Measurements from ENCODE around the gene UBE2F.

- TF ChIP-seq POLR2A (IDR thresholded peaks at IDR 0.05) (no peak), CTCF (IDR thresholded peaks at IDR 0.05) (peak in 1 of 4 experiments; percentile 17)
Observed at GRCh38 chr2:238015705-238016104, 48.9 kb downstream of the UBE2F start.

All from uterus (tissue), 2 donors.